GM19324 (cell line): ENCODE results near the gene PKNOX2.

ENCODE experiments used
- ATAC-seq: cut with Tn5 transposase; IDR thresholded peaks from one replicate; pipeline ENCODE4 v1.9.1; 2021; ENCODE audit warnings: mild to moderate bottlenecking, moderate library complexity; ENCODE audit not compliant: unreplicated experiment, low FRiP score

PKNOX2 gene

DNA sequence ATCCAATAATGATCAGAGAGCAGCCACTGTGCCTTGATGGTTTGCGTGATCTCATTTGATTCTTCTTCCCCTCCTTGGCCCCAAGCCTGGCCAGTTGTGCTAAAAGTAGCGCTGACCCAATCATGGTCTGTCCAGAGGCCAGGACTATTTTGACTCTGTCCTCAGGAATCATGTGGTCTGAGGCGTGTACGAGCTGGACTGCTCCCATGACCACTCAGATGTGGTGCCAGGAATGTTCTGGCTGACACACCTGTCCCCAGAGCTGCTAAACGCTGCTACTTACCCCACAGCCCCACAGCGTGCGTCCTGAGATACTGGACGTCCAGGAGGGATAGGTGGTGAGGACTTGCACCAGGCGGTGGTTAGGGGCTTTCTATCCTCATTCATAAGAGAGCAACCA is 261.1 kb downstream of the PKNOX2 start:
- no peak for ATAC-seq

DNA sequence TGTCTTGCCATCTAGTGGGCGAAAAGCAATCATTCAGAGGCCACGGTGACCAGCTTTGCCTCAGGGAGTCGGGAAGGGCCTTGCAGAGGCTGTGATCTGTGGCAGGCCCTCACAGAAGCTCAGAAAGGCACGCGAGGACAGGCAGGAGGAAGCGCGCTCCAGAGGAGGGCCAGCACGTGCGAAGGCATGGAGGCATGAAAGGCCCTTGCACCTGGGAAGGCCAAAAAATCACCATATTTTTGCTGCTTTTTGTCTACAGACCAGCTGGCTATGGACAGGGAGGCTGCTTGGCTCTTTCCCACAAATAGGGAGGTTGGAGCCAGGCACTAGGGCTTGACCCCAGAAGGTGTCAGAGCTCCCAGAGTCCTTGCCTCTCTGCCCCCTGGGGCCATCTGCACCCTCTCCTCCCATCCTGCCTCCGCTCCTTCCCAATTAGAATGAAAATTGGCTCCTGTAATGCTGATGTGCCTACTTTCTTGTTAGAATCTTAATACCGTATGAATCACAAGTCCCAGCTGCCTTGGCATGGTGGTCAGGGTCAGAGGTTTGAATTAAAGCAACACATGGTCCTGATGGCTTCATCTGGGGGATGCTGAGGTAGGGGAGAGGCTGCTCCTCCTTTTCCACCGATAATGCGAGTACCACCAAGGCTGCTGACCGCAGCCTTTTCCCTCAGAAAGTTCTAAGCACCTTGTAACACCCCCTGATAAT is 262.4 kb downstream of the PKNOX2 start:
- ATAC-seq, result no peak

DNA sequence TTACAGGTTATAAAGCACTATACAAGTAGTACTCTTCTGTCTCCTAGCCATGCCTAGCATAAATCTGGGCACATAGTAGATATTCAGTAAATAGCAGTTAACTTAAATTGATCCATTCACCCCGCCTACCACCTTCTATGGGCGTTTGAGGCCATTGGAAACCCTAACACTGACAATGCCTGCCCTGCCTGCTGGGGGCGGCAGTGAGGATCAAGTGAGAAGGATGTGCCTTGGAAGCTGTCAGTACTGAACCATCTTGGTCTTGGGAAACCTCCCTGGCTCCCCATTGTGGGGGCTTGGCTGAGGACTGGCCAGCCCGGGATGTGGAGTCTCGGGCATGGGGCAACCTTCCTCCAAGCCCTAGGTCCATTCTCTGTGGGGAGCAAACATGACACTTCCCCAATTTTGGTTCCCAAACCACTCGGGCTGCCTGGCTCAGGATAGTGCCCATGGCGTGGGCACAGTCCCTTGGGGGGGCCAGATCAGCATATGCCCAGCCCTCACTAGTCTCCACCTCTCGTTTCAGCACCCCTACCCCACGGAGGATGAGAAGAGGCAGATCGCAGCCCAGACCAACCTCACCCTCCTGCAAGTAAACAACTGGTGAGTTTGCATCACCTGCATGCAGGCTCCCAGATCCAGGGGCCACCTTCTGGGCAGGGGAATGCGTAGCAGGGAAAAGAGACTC is 264.1 kb downstream of the PKNOX2 start:
- no peak for ATAC-seq

DNA sequence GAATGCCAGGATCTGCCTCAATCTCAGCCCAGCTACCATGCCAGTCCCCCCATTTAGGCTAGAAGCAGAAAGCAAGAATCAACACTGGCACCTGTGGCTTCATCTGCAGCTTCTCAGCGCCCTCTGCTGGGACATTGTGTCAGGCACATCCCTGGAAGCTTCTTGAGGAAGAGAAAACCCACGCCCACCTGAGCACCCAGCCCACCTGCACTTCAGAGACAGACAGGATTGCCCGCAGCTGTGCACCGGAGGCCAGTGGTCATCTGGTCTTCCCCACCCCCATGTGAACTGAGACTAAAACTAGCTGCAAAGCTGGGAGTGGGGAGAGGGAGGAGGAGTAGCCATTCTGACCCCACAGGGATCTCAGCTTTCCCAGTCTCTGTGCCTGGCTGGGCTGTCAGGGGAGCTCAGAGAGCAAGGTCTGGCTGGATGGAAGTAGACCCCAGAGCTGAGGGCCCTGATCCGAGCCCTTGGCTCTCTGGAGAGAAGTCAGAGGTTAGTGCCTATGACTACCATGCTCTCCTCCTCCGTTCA is 264.7 kb downstream of the PKNOX2 start:
- ATAC-seq, result no peak

DNA sequence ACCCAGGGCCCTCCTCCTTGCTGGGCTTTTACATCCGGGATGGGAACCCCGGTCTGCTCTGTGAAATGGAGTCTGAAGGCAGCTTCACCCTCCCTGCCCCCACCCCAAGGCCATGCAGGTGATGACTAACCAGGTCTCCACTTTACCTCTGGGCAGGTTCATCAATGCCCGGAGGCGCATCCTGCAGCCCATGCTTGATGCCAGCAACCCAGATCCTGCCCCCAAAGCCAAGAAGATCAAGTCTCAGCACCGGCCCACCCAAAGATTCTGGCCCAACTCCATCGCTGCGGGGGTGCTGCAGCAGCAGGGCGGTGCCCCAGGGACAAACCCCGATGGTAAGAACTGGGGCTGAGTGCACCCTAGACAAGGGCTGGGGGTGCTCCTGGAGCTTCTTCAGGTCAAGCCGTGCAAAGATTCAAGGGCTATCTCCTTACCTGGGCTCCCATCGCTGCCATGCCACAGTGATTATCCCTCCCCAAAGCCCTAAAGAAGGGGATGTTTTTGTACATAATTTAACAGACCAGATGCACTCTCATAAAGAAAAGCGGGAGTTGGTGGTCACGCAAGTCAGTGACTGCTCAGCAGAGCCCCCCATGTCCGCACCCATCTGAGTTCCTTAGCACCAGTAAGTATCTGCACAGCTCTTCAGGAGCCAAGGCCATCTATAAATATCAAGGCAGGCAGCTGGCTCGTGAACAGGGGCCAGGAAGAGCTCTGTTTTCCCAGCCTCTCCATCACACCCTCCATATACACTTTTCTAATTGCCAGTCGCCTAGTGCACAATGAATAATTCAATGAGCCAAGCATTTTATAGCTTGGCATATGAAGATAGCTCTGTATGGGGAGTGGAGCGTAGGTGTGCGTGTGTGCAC is 265.5 kb downstream of the PKNOX2 start:
- ATAC-seq, result no peak

DNA sequence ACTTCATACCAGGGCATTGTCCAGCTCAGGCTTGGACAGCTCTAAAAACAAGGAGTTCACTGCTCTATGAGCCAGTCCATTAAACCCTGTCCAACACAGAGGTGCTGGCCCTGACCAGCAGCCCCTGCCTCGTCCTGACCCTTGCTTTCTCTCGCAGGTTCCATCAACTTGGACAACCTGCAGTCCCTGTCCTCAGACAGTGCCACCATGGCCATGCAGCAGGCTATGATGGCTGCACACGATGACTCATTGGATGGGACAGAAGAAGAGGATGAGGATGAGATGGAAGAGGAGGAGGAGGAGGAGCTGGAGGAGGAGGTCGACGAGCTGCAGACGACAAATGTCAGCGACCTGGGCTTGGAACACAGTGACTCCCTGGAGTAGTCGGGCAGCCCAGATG is 266.5 kb downstream of the PKNOX2 start:
- ATAC-seq, result no peak

DNA sequence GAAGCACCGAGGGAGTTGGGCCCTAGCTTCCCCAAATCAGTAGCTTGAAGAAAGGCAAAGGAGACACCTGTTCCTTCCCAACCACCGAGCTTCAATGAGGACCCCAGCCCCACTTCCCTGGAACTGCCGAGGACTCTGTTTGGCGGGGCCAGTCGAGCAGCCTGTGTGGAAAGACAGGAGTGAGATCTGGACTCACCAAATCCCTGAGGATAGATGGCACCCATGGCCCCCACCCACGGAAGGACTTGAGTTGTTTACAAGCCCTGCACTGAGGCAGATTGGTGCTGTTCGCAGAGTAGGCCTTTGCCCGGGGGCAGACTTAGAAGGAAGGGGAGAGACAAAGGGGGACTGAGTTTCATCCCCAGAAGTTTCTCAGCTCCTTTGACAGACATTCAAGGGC is 266.9 kb downstream of the PKNOX2 start:
- ATAC-seq, result no peak

DNA sequence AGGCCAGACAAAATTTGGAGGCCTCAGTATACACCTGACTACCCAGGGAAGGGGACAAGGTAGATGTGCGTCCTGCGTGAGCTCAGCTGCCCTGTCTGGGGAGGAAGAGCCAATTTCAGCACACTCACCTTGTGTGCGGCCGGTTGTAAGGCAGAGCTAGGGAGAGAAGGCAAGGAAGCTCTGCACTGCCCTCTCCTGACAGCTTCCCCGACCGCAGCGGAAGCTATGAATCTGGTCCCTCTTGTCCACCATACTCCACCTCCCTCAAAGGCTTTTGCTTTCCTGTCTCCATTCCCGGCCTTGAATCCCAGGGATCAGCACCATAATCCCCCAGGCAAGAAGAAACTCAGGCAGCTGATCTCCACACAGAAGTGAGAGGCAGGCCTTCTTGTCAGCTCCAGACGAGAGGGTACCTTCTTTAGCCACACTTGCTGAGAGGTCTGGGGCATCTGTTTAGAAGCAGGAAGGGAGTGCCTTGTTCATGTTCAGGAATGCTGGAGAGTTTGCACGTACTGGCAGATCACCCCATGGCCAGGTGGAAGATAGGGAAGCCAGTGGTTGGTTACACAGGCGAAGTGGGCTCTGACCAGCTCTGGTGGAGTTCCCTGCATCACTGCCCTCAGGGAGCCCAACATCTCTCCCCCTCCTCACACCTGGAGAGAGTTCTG is 269.0 kb downstream of the PKNOX2 start:
- ATAC-seq, result peak; percentile 47

DNA sequence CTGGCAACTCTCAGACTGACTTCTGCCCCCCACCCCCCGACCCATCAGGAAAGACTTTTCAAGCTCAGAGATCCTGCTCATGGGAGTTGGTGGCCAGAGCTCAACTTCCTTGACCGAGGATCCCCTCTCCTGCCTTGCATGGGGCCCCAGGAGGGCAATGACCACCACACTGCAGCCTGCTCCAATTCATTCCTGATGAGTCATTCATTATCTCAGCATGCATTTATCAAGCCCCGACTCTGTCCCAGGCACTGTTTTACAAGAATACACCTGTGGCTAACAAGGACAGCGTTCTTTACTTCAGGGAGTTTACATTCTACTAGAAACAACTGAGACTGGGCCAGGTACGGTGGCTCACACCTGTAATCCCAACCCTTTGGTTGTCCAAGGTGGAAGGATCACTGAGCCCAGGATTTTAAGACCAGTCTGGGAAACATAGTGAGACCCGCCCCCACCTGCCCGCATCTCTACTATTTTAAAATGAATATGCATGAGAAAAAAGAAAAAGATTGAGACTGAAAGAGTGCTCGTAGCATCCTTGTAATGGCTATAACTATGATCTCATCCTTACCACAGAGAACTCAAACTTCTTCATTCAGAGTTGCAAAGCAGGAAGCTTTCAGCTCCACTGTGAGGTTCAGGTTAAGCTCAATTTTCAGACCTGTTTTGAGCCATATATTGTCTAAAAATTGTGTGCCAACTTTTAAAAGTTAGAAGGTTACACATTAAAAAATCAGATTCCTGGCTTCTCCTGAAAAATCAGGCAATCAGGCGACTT is 271.1 kb downstream of the PKNOX2 start:
- ATAC-seq, result no peak

DNA sequence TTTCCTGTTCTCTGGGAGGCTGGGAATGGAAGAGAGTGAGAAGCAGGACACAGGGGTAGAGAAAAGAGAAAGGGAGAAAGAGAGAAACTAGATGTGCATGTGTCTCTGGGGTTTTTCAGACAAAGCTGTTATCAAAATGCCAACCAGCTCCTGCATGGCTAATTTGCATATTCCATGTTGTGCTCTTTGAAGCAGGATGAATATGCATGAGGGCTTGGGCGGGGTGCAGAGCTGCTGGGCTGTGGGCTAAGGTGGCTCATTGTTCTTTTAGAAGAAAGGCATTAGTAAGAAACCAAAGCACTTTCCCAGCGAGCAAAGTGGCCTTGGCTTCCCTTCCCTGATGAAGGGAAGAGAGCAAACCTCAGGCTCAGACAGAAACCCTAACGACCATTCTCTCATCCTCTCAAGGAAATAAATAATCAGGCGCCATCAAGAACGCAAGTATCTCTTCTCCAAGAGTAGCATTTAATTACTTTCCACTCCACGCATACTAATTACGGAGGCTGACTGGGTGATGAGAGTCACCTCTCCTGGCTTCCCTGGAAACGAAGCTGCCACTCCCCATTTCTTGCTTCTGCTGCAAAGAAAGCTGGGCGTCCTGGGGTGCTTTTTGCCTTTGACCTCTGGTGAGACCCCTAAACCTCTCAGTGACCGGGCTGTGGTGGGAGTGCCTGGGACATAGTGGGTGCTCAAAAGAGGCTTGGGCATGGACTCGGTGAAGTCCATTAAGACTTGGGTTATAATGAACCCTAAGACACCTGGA is 277.3 kb downstream of the PKNOX2 start:
- ATAC-seq, result no peak

DNA sequence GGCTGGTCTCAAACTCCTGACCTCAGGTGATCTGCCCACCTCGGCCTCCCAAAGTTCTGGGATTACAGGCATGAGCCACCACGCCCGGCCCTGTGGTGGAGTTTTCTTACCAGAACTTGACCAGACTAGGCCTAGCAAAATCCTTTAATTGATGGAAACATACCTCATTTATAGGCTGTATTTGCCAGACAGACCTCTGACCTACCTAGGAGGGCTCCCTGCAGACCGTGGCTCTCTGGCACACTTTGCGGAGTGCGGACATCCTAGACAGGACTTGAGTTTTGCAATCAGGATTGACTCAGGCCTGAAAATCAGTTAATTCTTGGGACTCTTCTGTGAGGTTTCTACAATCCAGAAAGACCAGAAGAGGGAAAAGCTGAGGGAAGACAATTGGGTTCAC is 278.4 kb downstream of the PKNOX2 start:
- no peak for ATAC-seq

DNA sequence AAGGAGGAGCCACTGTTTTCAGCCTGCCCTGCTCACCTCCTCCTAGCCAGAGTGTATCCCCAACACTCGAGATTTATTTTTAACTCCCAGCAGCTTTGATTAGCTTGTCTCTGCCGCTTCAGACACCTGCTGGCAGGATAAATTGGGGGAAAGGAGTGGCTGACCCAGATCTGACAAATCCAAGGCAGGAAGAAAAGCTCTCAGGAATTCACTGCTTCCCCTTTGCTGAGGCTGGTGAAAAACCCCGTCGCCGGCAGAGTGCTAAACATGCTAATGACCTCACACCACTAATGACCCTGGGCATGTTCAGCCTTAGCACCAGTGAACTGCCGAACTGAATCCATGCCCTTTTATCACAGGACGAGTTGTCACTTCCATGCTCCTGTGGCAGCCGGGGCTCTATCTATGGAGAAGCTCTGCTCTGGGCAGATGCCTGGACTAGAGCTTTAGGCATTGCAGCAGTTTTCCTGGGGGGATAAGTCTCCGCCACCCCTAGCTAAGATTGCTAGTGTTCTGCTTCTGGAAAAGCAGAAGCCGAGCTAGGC is 279.3 kb downstream of the PKNOX2 start:
- ATAC-seq, result no peak

DNA sequence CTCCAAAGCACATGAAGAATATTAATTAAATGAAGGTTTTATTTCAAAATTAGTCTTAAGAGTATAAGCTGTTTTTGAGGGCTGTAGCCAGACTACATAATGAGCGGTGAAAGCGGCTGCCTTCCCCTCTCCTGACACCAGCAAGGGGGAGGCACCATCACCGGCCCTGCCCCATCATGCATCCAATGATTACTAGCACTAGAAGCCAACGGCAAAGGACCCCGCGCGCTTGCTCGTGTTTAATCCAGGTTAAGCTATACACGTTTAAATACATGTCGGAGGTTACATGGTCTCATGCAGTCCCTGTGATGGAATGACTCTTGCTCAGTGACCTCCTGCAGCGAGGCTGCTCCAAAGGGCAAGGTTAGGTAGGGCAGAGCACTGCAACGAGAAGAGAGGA is 281.2 kb downstream of the PKNOX2 start:
- no peak for ATAC-seq

DNA sequence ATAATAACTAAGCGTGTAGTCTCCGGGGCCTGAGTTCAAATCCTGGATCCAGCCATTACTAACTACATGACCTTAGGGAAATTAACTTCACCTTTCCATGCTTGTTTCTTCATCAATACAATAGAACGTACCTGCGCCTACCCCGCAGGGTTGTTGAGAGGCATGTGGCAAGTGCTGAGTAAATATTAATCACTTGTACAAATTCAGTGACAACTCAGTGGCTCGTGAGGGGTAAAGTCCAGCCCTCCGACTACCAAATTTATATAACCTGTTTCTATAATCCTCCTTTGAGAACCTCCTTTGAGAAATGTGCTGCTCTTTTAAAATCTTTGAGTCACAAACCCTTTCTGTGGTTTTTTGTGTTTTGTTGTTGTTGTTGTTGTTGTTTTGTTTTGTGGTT is 281.7 kb downstream of the PKNOX2 start:
- no peak for ATAC-seq

DNA sequence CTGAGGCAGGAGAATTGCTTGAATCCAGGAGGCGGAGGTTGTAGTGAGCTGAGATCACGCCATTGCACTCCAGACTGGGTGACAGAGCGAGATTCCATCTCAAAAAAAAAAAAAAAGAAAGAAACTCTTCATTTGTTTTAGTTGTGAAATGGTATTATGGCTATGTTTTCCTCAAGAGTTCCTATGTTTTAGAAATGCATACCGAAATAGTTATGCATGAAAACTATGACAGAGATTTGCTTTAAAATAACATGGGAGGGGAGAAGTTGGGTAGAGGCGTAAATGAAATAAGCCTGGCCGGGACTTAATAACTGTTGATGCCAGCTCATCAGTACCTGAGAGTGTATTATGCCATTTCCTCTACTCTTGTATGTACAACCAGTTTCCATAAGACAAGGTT is 283.2 kb downstream of the PKNOX2 start:
- no peak for ATAC-seq

DNA sequence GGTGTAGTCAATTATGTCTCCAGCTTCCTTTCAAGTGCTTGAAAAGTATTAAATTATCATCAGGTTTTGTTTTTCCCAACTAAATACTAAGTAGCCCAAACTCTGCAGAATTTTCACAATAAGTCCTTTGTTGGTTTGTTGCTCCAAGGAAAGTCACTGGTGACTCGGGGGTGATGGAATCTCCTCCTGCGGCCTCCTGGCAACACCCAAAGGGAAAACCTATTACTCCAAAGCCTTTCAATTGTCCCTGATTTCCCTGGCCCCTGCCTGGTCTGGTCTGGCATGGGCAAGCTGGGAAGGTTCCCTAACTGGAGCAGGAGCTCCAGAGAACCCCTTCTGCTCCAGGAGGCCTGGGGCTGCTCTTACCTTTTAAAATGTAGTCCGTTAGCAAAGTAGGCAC is 283.6 kb downstream of the PKNOX2 start:
- ATAC-seq, result no peak

DNA sequence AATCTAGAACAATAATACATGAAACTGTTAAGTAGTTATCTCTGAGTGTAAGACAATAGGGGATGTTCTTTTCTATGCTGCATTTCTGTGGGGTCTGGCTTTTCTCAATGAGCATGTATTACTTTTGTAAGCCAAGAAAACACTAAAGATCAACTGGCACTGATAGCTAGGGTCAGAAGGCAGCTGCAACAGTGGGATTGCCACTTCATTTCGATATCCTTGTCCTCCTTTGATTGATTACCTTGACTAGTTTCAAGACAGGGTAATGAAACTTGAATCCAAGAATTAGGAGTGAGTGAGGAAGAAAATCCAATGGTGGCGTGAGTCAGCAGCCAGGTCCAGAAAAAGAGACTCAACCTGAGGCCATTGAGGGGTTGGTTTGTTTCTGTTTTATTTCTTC is 285.0 kb downstream of the PKNOX2 start:
- no peak for ATAC-seq

DNA sequence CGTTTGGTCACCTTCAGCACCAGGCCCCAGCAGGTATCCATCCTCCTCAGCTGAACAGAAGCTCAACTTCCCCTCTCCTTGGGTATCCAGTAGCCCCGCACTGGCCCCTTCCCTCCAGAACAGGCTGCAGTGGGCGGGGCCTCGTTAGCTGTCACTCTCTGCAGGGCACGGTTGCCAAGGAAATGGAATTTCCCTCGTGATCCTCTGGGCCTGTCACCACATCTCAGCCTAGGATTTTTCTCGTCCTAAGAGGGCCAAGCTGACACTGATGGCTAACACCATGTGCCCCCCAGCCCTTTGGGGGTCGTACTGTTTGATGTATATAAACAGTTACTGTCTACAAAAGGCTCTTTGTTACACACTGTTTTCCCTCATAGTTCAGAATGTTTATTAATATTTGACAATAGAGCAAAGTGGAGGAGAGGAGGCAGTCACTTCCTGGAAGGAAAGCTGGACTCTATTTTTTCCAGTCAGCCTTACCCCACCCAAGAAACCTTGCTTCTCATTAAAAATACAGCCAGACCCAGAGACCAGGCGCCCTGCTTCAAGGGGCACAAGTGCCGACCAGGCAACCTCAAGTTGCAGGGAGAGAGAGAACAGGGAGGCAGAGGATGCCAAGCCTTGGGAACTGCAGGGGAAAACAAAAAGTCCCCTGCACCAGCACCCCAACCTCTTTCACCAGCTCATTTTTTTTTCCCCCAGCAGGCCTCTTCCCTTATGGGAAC is 287.0 kb downstream of the PKNOX2 start:
- ATAC-seq, result no peak
